HG03571 (cell line): ENCODE results near the gene DIS3L2.
"Not testable (repeated sequence)": the region's sequence is repeated elsewhere in the genome, so short reads cannot be mapped to it uniquely, and the experiment has no call there.

Experiments used
- ATAC-seq: cut with Tn5 transposase; IDR thresholded peaks from one replicate; pipeline ENCODE4 v1.9.1; 2021; ENCODE audit not compliant: unreplicated experiment

DIS3L2 gene

DNA sequence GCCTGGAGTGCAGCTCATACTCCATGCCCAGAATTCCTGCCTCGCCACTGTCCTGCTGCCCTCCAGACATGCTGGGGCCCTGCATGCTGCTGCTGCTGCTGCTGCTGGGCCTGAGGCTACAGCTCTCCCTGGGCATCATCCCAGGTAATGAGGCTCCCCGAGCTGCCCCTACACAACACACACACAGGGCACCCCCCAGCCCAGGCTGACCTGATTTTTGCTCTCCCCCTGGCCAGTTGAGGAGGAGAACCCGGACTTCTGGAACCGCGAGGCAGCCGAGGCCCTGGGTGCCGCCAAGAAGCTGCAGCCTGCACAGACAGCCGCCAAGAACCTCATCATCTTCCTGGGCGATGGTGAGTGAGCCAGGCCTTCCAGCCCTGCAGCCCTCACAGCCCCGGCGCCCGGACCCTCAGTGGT is 417.2 kb downstream of the DIS3L2 start, which contains the start of gene ALPP:
Gene ALPP (plus strand): TSS at position 17 of the 417 bp plus-strand sequence. CDS start 52 bp downstream, at position 69.
- not testable (repeated sequence) for ATAC-seq

DNA sequence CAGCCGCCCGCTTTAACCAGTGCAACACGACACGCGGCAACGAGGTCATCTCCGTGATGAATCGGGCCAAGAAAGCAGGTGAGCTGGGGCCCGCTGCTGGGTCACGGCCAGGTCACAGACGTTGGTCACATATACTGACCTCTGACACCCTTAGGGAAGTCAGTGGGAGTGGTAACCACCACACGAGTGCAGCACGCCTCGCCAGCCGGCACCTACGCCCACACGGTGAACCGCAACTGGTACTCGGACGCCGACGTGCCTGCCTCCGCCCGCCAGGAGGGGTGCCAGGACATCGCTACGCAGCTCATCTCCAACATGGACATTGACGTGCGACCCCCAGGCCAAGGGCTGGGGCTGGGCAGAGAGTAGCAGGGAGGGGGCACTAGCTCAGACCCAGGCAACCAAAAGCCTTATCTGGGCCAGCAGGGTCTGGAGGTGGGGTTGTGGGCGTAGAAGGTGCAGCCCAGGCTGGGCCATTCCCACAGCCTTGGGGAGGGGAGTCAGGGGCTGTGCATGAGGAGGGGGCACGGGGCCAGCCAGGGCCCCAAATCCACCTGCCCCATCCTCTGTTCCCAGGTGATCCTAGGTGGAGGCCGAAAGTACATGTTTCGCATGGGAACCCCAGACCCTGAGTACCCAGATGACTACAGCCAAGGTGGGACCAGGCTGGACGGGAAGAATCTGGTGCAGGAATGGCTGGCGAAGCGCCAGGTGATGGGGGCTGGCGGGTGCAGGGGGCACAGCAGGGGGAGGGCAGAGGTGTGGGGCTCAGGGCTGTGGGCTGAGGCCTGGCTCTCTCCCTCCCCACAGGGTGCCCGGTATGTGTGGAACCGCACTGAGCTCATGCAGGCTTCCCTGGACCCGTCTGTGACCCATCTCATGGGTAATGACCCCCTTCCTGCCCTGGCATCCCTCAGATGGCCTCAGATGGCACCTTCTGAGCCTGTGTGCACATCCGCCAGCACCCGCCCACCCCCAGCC is 418.4 kb downstream of the DIS3L2 start:
- ATAC-seq, result not testable (repeated sequence)

DNA sequence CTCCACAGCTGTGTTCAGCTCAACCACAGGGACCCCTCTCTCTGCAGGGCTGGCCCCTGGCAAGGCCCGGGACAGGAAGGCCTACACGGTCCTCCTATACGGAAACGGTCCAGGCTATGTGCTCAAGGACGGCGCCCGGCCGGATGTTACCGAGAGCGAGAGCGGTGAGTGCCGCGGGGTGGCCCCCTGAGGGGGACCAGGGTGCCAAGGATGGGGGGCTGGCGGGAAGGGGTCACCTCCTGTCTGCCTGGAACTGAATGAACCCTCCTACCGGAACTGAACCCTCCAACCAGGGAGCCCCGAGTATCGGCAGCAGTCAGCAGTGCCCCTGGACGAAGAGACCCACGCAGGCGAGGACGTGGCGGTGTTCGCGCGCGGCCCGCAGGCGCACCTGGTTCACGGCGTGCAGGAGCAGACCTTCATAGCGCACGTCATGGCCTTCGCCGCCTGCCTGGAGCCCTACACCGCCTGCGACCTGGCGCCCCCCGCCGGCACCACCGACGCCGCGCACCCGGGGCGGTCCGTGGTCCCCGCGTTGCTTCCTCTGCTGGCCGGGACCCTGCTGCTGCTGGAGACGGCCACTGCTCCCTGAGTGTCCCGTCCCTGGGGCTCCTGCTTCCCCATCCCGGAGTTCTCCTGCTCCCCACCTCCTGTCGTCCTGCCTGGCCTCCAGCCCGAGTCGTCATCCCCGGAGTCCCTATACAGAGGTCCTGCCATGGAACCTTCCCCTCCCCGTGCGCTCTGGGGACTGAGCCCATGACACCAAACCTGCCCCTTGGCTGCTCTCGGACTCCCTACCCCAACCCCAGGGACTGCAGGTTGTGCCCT is 419.9 kb downstream of the DIS3L2 start:
- not testable (repeated sequence) for ATAC-seq

DNA sequence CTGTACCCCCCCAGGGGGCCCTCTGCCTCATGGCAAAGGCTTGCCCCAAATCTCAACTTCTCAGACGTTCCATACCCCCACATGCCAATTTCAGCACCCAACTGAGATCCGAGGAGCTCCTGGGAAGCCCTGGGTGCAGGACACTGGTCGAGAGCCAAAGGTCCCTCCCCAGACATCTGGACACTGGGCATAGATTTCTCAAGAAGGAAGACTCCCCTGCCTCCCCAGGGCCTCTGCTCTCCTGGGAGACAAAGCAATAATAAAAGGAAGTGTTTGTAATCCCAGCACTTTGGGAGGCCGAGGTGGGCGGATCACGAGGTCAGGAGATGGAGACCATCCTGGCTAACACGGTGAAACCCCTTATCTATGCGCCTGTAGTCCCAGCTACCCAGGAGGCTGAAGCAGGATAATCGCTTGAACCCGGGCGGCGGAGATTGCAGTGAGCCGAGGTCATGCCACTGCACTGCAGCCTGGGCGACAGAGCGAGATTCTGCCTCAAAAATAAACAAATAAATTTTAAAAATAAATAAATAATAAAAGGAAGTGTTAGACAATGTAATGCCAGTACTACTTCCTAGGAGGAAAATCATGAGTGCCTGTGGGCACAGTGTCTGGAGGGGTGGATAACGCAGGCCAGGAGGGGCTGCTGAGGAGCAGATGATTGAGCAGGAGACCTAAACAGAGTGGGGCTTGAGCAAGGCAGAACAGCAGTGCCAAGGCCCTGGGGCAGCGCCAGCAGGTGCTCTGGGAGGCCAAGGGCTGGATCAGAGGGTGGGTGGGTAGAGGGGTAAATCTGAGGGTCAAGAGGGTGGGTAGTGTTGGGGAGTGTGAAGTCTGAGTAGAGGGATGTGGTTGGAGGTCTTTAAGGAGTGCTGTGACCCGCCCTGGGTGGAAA is 421.1 kb downstream of the DIS3L2 start:
- ATAC-seq, result no peak

DNA sequence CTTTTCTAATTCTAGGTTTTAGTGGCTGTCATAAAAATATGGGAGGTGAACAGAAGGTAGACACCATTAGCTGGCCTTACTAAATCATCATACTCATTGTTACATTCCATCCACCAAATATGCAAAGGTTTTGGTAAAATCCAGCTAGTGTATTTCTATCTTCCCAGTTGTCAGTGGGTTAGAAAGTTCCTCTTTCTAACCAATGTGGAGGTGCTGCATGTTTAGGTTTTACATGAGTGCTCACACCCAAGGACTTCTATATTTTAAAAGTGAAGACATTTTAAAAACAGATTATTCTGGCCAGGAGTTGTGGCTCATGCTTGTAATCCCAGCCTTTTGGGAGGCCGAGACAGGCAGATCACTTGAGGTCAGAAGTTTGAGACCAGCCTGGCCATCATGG is 423.0 kb downstream of the DIS3L2 start:
- no peak for ATAC-seq

DNA sequence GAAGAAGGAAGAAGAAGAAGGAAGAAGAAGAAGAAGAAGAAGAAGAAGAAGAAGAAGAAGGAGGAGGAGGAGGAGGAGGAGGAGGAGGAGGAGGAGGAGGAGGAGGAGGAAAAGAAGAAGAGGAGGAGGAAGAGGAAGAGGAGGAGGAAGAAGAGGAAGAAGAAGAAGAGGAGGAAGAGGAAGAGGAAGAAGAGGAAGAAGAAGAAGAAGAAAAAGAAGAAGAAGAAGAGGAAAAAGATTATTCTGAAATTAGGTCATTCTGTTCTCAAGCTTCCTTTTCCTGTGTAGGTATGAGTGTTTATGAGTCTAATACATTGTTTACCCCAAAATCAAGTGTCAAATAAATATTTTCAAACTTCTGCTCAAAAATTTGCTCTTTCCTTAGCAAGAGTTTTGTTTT is 423.5 kb downstream of the DIS3L2 start:
- not testable (repeated sequence) for ATAC-seq

DNA sequence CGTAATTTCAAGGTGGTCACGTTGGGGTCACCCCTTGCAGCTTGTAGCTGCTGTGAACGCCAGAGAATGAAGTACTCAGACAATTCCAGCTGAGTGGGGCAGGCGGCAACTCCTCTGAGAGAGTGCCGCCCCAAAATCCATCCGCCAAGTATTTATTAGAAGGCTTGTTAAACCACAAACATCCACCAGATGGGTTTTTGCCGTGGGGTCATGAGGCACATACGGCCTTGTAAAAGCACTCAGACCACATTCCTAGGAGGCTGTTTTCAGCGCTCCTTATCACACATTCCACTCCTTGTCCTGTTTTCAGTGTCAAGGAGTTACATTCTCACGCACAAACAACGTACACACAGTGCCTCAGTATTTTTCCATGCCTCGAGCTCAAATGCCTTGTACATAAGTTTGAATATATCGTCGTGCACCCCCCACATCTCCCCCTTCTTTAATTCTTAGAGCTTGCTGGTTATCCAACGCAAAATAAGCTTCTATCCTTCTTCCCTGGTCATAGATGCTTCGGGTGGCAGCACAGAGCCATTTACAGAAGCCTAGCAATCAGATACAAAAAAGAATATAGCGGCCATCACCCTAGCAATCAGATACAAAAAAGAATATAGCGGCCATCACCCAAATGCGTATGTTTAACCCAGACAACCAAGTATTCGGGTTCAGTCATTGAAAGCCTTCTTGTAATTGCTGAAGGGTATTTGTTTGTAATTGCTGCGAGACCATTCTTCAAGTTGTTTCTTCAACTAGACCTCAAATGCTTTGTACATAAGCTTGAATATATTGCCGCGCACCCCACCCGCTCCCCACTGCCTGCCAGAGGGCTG is 424.4 kb downstream of the DIS3L2 start:
- no peak for ATAC-seq

DNA sequence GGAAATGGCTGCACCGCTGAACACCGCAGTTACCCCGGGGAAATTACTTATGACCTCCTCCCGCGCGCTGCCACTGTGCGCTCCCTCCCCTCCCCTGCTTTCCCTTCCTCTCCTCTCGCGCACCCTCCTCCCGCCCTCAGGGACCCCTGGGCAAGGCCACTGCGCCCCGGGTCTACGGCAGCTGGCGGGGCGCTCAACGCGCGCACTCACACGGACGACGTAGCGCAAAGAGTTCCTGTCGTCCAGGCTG is 424.9 kb downstream of the DIS3L2 start:
- ATAC-seq, result no peak
